GM10847 (cell line): ENCODE data around the gene TUT7.

Experiments used
- POLR2A ChIP-seq: IDR thresholded peaks from 2 replicates; pipeline ENCODE4 v1.6.1; 2011; ENCODE audit not compliant: insufficient read length; ENCODE audit errors: extremely low read depth

Gene TUT7

DNA sequence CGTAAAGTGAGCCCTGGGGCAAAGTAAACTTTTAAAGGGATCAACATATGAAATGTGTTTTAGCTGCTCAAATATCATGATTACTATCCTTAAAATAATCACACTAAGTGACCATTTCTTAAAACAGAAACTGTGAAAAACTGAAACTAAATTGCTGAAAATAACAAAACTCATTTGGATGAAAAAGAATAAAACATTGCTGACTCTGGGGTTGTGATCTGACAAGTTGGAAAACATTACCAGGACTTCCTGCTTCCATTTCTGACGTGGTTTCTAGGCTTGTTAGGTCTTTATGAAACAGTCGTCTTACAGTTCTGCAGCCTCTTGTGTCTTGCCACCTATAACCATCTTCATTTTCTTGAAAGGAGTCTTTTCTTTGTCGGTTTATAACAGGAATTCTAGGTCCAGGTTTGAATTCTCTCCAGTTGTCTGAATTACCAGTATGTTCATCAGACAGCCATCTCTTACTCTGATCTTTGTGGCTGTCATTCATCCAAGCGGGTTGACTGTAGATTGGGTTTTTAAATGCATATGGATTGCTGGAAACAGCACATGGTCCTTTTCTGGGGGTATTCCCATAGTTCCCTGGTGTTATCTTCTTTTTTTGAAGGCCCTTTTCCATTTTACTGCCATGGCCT, 1.7 kb downstream of the TUT7 start:
- no peak for TF ChIP-seq POLR2A

DNA sequence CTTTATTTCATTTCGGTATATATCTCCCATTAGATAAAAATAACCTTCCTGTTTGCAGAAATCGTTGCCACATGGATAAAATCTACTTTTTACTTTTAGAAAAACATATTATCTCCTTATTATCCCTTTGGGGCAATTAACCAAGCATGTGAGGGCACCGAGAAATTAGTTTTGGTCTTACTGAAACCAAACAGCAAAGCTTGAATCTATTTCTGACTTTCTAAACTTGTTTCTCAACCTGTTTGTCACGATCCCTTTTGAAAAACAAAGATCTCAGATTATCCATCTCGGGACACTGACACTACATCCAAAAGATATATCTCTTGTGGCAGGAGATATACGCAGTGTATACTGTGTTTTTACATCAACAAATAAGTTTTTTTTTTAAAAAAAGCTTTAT, 2.3 kb downstream of the TUT7 start:
- no peak for TF ChIP-seq POLR2A

DNA sequence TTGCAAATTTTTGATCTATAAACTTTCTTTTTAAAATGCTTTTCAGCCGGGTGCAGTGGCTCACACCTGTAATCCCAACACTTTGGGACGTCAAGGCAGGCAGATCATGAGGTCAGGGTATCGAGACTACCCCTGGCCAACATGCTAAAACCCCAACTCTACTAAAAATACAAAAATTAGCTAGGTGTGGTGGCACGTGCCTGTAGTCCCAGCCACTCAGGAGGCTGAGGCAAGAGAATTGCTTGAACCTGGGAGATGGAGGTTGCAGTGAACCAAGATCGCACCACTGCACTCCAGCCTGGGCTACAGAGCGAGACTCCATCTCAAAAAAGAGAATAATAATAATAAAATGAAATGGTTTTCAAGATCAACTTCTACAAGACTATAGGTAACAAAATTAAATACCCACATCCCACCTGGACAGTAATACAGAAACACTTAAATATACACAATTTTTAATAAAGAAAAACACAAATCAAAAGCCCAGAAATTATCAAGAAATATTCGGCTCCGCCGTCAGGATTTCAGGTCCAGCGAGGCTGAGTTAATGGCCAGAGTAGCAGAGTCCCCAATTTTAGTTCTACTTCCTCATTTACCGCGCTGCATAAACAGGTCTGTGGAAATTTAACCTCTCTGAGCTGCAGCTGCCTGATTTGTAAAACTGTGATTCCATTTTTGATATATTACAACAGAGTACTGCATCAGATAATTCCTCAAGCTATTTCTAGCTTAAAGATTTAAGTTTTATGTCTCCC, 4.0 kb downstream of the TUT7 start:
- no peak for TF ChIP-seq POLR2A

DNA sequence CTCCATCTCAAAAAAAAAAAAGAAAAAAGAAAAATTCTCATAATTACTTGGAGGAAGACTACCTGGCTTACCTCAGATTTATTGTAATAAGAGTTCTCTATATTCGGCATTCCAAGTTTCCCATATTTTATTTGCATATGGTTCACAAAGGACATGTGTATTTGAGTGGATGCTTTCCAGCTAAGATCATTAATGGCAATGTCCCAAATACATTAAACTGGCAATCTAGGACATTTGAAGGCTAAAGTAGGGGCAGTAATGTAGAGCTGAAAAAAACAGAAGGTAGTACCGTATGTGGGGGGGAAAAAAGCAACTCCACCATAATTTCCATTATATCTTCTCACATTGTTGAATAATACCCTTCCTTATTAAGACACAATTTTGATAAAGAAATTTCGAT, 4.9 kb downstream of the TUT7 start:
- no peak for TF ChIP-seq POLR2A

DNA sequence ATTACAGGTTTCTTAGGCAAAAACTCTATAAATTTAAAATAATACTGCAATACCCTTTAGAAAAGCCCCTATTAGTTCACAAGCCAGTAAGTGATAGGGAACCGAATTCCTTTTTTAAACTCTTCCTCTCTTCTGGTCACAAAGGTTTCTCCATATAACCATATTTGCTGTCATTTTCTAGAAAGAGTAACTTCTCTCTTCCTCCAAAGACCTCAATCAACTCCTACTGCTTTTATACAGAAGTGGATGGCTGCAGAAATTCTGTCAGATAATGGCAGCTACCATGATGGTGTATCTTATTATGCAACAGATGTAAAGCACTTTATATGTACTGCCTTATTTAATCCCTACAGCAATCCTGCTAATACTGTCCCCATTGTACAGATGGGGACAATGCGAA, 6.2 kb downstream of the TUT7 start:
- TF ChIP-seq POLR2A: no peak

DNA sequence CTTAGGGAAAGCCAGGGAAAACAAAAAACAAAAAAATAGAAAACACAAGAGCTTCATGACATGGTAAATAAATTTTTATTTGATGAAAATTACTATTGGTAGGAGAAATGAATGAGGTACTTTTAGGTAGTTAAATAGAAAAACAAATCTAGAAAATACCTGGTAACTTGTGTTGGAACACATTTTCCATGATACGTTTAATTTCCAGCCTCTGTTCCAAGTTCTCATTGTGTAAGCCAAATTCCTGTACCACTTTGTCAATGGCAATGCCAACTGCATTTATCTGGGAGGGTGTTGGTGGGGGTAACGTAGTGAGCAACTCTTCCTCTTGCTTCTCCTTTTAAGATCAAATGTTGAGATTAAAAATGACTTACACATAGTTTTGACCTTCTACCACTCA, 9.4 kb downstream of the TUT7 start:
- no peak for TF ChIP-seq POLR2A

DNA sequence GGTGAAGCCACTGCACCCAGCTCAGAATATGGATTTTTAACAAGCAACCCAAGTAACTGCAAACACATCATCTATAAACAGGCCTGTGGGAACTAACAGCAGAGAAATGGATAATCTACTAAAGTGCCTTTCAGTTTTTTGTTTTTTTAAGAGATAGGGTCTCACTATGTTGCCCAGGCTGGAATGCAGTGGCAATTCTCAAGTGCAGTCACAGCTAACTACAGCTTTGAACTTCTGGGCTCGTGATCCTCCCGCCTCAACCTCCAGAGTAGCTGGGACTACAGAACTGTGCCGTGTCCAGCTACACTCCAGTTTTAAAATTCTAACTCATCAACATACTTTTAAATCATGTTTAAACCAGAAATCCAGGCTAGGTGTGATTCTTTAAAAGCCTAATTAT, 11.9 kb downstream of the TUT7 start:
- no peak for TF ChIP-seq POLR2A

DNA sequence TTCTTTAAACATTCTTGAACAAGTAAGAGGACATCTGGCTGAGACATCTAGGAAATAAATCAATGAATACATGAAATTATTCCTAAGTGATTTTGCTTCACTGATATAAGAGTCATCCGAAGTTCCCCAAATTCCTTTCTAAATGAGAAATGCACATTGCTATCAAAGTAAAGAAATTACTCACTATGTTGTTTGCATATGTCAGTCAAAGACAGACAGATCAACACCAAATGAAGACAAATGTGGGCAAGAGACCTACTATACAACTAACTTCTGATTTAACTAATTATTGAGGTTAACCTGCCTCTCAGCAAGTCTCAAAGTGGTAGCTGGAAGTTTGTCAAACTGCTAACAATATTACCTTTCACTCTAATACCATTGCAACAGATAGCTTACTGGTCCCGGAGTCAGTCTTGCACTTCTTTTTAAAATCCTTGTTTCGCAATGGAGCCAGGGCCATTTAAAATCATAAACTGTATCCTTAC, 13.2 kb downstream of the TUT7 start:
- TF ChIP-seq POLR2A: no peak

DNA sequence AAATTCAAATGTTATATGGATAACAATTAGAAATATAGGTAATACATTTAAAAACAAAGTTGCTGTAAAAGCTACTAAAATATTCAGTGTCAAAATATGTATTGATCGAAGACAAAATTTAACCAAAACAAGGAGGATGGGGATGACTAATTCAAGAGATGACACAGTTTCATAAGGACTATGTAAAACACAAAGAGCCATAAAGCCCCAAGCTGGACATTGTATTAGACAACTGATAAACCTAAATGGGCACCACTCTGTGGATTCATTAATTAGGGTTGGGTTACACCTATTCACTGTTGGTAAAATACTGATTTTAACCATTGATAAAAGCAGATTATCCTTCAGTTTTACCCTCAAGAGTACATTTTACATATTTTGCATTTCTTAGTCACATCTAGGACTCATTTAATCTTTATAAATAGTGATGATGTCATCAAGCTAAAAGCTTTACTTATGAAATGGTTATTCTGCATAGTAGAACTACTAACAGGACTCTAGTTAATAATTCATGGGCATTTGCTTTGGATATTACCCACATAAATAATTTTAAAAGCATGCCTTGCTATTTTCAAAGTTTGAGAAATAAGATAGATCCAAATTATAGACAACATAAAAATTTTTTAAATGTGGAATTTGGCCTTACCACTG, 13.7 kb downstream of the TUT7 start:
- no peak for TF ChIP-seq POLR2A

DNA sequence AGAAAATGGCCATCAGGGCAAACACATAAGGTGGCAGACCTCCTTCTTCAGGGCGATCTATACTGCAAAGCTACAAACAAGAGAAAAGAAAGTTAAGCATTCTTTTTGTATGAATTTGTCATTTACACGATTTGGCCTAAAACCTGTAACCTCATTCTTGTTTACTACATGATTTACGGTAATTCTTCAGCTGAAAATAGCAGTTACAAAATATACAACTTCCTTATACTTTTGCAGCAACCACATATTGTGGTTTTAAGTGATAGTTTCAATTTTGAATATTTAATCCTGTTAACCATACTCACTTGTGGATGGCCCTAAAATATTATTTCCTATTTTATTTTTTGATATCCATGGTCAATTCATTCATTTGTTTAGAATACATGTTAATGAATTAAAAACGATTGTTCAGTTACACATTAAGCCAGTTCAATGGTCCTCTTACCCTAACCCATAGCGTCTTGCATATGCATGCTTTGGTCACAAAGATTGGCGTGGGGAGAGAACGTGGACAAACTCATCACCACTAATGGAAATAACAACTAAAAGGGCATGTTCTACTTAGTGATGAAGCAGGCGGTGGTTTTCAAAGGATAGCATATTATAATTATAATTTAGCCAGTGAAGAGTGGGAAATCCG, 16.6 kb downstream of the TUT7 start:
- TF ChIP-seq POLR2A: no peak

DNA sequence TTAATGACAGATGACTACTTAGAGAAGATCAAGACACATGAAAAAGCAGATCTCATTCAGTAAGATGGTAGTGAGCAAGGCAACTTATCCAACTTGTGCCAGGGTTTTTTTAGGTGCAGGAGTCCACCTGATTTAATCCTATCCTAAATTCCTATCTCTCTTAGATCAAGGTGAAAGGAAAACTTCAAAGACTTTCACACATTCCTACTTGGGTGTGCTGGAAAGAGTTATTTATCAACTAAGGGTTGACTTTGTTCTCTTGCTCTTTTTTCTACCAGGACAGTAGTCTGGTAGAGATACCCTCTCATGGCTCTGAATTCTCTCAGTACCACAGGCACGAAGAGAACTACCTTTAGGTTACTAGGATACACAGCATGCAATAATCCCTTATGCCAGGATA, 18.2 kb downstream of the TUT7 start:
- TF ChIP-seq POLR2A: no peak

DNA sequence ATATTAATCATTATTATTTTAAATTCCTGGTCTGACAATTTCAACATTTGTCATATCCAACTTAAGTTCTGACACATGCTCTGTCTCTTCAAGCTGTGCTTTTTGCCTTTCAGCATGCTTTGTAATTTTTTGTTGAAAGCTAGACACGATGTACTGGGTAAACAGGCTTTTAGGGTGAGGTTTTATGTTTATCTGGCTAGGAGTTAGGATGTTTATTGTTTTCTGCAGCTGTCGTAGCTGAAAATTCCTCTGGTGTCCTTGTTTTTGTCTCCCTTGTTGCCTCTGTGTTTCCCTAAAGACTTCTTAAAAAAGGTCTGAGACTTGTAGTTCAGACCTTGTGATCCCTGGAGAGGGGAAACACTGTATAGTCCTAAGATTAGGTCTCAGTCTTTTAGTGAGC, 20.6 kb downstream of the TUT7 start:
- TF ChIP-seq POLR2A: no peak

DNA sequence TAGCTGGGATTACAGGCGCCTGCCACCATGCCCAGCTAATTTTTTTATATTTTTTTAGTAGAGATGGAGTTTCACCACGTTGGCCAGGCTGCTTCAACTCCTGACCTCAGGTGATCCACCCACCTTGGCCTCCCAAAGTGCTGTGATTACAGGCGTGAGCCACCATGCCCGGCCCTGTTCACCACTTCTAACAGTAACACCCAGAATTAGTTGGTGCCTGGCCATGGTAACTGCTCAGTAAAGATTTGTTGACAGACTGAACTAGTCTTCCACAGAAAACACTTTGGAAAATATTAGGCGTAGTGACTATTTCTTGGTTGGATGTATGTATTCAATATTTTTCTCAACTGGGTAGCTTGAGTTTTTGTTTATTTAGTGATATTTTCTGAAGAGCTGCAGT, 24.0 kb downstream of the TUT7 start:
- no peak for TF ChIP-seq POLR2A

DNA sequence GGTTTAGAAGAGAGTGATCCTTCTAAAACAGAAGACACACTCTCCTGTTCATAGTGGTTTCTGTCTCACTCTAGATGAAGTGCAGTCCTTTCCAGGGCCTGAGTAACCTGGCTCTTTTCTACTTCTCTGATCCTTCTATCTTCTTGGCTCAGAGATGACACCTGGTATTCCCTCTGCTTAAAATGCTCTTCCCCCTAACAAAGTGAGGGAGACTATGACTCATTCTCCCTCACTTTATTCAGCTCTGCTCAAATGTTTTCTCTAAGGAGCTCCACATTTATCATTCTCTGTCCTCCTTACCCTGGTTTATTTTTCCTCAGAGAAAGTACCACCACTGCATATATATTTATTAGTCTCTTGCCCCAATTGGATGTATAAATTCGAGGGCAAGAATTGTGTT, 24.6 kb downstream of the TUT7 start:
- no peak for TF ChIP-seq POLR2A

DNA sequence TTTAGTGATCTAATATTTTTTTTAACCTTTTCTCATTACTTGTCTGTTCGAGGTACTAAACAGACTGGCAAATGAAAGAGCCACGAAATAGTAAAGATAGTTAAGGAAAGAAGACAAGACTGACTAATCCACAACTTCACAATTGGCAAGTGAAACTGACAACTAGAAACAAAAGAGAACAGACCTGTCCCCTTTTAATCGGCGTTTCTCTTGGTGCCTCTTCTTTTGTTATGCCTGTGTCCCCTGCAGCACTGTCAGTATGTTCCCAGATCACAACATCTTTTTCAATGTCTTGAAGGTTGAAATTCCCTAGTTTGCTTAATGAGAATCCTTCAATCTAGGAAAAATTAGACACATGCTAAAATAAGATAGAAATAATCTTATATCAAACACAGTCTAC, 26.1 kb downstream of the TUT7 start:
- no peak for TF ChIP-seq POLR2A

DNA sequence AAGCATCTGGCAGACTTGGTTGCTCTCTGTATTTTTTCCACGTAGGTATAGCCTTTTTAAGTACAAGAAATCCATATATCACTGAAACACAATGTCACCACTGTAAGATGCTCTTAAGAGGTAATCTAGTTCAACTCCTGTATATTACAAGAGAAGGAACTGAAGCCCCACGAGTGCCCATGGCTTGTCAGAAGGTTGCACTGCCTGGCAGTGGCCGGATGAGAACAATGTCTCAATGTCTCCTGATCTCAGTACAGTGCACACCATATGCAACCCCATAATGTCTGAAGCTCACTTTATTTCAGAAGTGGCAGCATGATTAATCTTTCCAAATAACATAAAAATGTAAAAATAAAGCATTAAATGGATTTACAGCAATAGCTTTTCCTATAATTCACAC, 27.7 kb downstream of the TUT7 start:
- no peak for TF ChIP-seq POLR2A
